ENCODE data around the gene FOXD1.
"Not testable (repeated sequence)": the region's sequence is repeated elsewhere in the genome, so short reads cannot be mapped to it uniquely, and the experiment has no call there.

Gene FOXD1

DNA sequence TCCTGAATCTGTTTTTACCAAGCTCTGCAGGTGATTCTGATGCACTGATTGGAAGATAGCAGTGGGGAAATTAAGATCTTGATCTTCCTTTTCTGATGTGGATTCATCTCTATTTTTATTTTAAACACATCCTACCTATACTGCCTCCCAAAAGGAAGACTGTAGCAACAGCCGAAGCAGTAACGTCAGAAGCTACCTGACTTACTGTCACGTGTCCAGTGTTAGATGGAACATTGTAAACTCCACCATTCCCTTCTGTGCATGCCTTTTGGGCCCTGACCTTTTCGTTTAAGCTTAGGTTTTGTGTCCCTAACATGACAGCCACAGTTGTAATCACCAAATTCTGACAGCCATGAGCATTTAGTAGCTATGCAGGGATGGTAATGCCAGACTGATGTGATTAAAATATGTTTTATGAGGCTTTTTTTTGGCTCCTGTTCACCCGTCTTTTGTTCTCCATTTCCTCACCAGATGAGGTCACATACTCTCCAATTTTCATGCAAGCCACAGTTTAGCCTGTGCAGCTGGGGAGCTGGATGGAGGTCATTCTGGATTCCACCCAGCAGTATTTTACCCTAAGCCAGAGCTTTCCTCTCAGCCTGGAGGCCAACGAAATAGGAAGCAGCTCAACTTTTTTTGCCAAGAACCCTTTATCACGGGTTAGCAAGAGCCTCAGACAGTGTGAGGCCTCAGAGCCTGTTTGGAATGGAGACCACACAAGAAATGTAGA lies 15.6 kb upstream of the FOXD1 start:
- ATAC-seq (no peak), DNase-seq (no peak)

DNA sequence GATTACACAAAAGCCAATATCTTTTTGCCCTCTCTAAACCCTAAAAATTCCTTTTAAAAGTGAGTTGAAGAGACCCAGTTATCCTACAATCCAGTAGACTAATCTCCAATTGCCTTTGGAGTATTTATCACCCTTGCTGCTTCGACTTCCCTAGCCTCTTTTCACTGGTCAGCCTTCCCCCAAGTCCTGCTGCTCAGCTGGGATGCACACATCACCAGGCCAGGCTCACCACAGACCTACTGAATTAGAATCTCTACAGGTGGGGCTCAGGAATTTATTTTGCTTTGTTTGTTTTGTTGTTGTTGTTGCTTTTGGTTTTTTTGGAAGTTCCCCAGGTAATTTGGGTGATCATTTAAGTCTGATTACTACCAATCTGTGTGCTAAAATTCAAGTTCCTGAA lies 11.6 kb upstream of the FOXD1 start:
- DNase-seq (no peak), ATAC-seq (no peak)

DNA sequence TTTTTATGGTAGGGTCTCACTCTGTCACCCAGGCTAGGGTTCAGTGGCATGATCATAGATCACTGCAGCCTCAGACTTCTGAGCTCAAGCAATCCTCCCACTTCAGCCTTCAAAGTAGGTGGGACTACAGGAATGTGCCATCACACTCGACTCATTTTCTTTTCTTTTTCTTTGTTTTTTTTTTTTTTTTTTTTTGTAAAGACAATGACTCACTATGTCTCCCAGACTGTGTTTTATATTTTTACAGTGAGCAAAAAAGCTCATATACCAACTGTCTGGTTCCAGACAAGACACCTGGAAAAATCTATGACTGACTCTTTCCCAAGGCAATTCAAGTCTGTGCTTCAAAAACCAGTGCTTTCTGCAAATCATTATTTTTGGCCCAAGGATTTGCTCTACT lies 10.8 kb upstream of the FOXD1 start:
- DNase-seq = no peak
- no peak for ATAC-seq

DNA sequence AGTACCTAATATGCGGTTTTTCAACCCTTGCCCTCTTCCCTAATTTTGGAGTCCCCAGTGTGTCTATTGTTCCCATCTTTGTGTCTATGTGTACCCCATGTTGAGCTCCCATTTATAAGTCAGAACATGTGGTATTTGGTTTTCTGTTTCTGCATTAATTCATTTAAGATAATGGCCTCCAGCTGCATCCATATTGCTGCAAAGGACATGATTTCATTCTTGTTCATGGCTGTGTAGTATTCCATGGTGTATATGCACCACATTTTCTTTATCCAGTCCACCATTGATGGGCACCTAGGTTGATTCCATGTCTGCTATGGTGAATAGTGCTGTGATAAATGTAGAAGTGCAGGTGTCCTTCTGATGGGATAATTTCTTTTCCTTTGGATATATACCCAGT lies 7.9 kb upstream of the FOXD1 start:
- not testable (repeated sequence) for DNase-seq

DNA sequence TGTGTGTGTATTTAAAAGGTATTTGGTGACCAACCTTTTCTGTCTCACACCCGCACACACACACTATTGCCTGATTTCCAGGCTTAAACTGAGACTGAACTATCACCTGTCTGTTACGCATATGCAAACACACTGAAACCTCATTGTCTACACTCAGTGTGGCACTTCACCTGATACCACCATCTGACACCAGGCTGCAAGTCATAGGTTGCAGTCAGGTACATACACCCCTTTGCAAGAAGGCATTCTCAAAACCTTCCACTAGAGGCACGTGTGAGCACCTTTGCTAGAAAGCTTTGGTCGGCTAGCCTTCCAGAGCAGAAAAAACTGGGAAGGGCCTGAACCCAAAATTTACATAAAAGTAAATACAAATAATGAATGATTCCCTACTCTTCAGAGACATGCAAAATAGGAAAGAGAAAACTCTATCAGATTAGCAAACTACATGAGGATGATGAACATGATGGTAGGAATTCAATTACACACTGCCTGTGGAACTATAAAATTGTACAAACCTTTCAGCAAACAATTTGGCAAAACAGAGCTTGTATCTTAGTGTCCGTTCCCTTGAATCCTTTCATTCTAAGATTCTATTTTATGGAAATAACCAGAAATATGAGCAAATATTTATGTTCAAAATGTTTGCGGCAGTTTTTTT lies 5.9 kb upstream of the FOXD1 start:
- DNase-seq (peak; percentile 29), ATAC-seq (peak; percentile 76)

More for the DNA sequence above, 7.9 kb upstream of the FOXD1 start:
- ATAC-seq = not testable (repeated sequence)

DNA sequence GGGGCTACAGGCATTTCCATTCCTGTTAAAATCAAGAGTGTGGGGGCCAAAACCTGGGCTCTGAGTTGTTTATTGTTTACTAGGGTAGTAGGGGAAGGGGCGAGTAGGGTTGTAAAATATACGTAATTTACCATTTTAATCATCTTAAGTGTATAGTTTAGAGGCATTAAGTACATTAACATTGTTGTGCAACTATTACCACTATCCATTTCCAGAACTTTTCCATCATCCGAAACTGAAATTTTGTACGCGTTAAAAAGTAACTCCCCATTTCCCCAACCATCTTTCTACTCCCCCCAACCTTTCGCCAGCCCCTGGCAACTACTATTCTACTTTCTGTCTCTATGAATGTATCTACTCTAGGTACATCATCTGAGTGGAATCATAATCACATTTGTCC lies 3.6 kb upstream of the FOXD1 start:
- no peak for DNase-seq
- no peak for ATAC-seq

DNA sequence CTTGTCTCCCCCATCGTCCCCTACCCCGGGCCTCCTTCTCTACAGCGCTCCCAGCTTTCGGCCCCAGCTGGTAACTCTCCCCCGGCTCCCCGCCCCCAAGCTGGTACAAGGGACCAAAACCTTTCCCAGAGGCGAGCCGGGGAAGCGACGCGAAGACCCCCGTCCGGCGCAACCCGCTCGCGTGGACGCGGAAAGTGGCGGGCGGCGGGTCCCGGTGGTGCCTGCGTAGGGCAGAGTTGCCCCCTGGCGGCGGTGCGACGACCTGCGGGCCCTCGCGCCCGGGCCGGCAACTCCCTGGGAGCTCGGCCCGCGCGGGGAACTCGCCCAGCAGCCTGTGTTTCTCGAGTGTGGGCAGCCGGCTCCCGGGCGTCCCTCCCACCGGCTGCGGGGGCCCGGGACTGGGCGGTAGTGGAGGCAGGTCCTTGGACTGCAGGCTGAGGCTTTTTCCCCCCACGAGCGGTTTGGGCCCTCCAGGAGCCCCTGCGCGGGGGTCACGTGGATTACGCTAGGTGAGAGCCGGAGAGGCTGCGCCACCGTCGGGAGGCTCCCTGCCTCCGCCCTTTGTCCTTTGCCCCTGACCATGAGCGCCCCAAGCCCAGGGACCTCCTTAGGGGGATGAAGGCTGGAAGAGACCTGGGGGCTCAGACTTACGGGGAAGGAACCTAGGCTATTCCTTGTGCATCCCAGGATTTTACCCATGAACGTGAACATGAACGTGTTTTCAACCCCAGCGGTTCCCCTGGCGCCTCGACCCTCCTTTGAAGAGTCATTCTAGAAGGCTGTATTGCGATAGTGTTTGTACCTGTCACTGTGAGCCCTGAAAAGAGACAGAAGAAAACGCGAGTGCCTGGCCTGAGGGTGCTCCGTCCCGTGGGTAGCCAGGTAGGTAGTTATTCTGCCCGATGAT lies 2.9 kb upstream of the FOXD1 start:
- DNase-seq = peak; percentile 81
- no peak for ATAC-seq

DNA sequence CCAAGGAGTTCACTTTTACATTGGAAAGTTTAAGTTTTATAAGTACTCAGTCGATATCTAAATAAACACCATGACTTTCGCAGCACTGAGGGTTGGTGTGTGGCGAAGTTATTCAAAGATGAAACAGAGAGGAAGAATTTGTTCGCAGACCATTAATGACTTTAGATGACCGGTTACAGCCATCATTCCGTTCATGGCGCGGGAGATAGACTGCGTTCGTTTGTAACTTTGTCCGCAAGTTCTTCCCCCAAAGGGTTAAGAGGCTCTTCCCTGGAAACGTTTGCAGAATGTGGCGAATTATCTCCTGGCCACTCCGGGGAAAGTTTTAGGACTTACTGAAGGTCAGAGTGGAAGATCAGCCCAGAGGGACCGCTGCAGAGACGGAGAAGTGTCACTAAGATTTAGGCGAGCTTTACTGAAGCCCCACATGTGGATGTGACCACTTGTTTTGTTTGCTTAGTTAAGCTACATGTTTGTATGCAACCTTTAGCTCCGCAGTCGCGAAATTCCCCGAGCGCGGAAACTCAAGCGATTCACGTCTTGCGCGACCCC lies 2.2 kb upstream of the FOXD1 start:
- no peak for ATAC-seq

DNA sequence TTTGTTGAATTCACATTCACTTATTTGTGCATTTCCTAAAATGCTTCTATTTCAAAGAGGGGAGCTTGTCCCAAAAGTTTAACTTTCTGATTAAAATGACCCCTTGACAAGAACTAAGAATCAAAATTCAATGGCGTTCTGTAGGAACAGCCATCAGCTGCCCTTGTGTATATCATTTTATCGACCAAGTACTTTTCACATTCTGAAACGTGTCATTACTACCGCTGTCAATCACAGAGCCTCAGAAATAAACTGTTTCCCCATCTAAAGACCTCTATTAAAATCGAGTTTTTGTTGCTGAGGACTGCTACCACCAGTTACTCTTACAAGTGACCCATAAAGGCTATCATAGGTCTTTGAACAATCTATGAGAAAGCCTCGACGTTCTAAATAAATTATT lies 1.6 kb upstream of the FOXD1 start:
- no peak for ATAC-seq
- no peak for DNase-seq

More for the DNA sequence above, 2.2 kb upstream of the FOXD1 start:
- no peak for DNase-seq

DNA sequence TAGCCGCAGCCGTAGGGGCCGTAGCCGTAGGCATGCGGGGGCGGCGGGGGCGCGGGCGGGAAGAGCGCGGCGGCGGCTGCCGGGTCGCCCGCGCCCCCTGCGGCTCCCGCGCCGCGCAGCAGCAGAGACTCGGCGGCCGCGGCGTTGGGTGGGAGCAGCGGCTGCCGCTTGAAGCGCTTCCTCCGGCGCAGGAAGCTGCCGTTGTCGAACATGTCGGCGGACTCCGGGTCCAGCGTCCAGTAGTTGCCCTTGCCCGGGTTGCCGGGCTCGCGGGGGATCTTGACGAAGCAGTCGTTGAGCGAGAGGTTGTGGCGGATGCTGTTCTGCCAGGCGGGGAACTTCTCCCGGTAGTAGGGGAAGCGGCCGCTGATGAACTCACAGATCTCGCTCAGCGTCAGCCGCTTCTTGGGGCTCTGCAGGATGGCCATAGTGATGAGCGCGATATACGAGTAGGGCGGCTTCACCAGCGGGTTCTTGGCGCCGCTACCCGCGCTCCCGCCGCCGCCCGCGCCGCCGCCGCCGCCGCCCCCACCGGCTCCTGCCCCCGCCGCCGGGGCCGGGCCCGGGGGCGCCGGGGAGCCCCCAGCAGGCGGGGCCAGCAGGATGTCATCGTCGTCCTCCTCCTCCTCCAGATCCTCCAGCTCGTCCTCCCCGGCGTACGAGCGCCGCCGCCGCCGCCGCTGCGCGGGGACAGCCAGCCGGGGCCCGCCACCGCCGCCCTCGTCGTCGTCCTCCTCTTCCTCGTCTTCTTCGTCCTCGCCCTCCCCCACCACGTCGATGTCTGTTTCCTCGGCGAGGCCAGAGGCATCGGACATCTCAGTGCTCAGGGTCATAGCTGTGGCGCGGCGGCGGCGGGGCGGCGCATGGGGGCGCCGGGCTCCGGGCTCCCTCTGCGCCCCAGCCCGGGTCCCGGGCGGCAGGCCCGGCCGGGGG lies 781 bp downstream of the FOXD1 start:
- ATAC-seq = peak; percentile 30
- DNase-seq = peak; percentile 43

DNA sequence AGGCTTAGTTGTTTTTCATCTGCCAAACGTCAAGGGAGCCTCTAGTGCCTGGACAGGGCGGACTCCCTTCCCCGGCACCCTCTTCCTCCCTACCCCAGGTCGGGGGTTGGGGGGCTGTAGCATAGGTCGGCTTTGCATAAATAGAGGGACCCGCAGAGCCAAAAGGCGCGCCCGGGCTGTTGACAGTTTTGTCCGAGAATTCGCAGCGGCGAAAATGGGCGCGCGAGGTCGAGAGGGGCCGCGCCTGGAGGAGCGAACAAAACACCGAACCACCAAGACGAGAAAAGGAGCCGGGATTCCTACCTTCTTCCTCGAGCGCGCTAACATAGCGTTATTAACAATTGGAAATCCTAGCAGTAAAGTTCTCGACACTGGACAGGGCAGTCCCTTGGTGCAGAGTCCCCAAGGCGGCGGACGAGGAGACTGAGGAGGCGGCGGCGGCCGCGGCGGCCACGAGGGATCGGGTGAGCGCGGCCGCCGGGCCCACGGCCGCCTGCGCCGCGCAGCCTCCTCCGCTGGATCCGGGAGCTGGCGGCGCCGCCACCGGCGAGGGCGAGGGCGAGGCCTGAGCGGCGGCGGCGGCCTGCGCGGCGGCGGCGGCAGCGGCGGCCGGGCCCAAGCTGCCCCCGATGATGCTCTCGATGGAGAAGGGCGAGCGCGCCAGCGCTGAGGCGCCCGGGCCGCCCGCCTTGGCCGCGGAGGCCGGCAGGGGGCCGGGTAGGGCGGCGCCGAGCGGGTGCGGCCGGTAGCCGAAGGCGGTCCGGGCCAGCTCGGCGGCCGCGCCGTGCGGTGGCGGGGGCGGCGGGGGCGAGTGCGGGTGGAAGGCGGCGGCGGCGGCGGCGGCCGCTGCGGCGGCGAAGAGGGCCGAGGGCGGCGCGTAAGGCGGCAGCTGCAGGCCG lies 1.7 kb downstream of the FOXD1 start:
- ATAC-seq (peak; percentile 44), DNase-seq (no peak)

DNA sequence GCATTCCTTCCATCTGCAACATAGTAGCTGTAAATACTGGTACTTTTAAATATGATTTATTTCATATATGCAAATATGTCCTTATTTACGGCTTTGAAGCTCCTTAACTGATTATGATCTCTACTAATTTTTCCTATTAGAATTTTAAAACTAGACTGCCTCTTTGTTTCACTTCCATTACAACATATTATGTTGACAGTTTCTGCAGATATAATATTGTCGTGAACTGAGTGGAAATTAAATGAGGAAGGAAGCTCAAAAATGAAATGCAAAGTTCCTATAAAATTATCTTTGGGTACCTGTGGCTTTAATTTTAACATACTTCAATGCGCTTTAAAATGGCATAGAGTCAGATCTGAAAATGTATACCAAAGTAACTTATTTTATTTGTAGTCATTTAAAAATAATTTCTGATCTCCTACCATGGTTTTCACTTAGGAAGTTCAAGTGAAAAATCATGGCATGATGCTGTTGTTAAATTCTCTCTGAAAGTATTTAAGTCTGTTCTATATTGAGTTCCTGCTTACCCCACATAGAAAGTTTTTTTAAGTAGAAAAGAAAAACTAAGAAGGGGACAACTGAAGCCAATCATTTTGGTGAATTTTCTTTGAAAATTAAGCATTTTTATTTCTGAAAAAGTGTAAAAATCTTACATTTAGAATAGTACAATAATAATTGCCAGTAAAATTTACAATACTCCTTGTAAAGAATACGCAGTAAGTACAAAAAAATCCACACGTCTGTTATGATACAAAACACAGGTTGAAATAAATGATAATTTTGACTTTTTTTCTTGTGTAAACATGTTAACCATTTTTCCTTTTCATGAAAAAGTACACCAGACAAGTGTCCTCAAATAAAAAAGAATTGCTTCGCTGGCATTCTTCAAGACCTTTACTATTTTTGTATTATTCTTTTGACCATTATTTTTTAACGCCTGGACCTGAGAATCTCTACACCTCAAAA lies 2.6 kb downstream of the FOXD1 start:
- ATAC-seq (no peak), DNase-seq (no peak)

DNA sequence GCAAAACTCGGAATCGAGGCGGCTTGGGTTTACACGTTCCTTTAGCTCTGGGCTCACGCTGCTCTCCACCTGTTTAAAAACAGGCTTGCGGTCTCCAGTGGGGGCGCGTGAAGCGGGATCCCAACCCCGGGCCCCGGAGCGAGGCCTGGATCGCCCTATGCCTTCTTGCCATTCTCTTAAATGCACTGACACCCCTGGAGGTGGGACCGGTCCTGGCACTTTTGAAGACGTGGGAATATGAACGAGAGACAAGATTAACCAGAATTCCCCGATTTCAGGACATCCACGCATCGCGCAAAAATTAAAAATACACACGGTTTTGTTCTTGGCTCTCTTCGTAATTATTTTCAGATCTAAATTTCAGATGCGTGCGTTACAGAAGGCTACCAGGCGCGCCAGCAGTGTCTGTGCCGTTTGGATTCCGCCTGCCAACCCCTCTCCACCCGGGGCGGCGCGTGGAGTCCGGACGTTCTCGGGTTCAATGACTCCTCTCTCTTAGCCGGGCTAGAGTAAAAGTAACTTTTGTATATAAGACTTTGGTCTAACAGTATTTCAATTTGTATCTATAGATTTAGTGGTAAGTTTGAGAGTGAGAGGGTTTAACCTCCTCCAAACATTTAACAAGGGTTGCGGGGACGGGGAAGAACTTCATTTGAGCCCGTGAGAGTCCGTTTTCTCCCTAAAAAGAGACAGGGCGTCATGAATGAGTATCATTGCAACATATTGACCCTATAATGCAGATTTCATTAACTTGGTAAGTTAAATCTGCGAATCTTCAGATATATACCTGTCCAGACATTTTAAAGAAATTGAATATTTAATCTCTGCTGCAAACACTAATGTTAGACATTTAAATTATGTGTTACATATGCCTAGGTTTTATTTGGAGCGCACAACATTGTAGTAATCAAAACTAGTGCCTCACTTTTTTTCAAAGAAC lies 3.8 kb downstream of the FOXD1 start:
- ATAC-seq = no peak
- DNase-seq = peak; percentile 9

DNA sequence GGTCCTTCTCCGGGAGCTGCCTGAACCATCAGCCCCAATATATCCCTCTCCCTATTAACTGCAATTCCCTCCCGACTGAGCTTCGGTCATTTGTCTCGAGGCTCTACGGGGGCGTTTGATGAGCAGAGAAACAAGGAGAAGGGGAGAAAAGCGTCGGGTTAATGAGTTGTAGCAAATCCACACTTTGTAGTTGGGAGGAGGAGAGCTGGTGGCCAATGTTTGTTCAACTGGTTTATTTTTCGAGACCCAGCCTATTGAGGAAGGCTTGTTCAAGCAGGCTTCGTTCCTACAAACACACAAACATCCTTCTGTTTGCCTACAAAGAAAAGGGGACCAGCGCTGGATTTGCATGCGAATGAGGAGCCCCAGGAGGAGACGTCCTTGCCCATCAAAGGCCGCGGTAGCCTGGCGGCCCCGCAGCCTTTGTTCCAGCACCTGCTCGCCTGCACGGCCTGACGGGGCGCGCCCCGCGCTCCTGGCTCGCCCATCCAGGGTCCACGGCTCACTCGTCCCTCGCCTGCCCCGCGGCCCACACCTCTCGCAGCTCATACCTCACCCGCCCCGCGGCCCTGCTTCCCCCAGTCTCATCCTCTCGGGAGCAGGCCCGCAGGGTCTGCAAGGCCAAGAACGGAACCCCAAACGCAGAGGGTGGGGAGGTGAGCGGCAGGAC lies 4.6 kb downstream of the FOXD1 start:
- DNase-seq (no peak), ATAC-seq (no peak)

DNA sequence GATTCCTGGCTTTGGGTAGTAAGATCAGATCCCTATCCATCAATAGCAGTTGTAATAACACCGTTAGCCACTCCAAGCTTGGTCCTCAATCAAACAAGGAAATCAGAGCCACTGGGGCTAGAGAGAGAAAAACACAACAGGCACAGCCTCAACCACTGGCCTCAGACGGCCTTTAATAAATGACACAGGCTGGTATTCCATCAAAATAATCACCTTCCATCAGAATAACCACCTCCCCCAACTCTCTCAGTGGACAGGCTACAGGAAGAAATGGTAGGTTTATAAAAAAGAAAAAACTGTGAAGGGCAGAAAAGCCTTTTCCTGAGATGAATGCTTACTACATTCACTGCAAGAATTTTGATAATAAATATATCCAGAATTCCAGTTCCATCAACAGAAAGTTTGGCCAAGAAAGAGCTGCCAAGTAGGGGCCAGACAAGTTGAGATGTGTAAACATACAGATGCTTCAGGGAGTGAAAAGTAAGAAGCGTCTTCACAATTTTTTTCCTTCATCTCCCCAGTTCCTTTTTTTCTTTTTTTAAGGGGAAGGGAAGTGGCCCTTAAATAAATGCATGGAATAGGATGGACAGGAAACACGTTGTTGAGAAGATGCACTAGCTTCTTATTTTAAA lies 5.5 kb downstream of the FOXD1 start:
- ATAC-seq (no peak), DNase-seq (no peak)

DNA sequence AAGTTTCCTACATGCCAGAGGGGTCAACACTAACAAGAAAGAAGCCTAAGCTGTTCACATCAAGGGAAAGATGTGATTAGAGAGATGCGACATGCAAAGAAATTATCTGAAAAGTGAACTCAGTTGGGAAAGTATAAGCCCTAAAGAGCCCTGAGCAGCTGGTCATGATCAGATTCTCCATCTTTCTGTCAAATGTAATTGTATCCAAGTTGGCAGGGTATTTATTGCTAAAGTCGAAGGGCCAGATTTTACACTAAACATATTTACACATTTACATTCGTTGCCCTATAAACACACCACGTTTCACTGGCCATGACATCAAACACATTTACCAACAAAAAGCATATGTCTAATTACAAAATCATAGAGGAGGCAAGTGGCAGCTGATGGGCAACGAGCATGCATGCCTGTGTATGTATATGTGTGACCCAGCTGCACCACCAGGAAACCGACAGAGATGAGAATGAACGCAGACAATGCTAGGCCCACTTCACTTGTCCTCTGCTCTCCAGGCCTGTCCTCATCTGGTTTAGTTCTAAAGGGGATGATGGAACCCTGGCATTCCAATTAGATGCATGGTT lies 6.3 kb downstream of the FOXD1 start:
- no peak for ATAC-seq
- DNase-seq = no peak

DNA sequence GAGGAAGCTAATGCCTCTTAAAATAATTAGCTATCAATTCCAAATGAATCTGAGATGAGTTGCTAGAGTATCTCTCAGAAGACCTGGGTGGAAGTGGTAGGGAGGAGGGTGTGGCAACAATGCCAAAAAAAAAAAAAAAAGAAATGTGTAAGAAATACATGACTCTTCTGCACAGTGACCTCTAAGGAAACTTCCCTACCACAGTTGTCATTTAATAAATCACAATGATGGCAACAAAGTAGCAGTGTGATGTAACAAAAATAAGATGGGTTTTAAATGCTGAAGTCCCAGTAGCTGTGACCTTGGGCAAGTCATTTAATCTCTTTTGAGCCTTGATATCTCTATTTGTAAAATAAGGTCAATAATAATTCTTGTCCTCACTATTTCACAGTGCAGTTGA lies 7.2 kb downstream of the FOXD1 start:
- DNase-seq (no peak), ATAC-seq (no peak)

Measured in stimulated activated naive CD8-positive, alpha-beta T cell treated with anti-CD3 and anti-CD28 coated beads, Interleukin-15, Interleukin-2, amounts not matched to agents 100 U/mL and 50 U/mL, for 24 hours (primary cell).